Measurements from ENCODE around the gene SOD3.

SOD3 gene

GRCh38 chr4:24801136-24801855, 5.9 kb downstream of the SOD3 start:
- DNase-seq (ENCODE audit: low read depth) = no peak

- DNase-seq (ENCODE audit: low read depth) = no peak
These were observed 7.3 kb downstream of the SOD3 start for GRCh38 chr4:24802648-24803047.

GRCh38 chr4:24805067-24805466, 9.7 kb downstream of the SOD3 start:
- no peak for DNase-seq (ENCODE audit: low read depth)

GRCh38 chr4:24805566-24805965, 10.2 kb downstream of the SOD3 start:
- DNase-seq (ENCODE audit: low read depth) = no peak

- no peak for DNase-seq (ENCODE audit: low read depth)
These were observed 11.0 kb downstream of the SOD3 start for GRCh38 chr4:24806206-24806990.

- no peak for DNase-seq (ENCODE audit: low read depth)
These were observed 12.2 kb downstream of the SOD3 start for GRCh38 chr4:24807611-24808010.

GRCh38 chr4:24808261-24808660, 12.9 kb downstream of the SOD3 start:
- DNase-seq (ENCODE audit: low read depth) = no peak

GRCh38 chr4:24808955-24809354, 13.6 kb downstream of the SOD3 start:
- no peak for DNase-seq (ENCODE audit: low read depth)

GRCh38 chr4:24809376-24809775, 14.0 kb downstream of the SOD3 start:
- no peak for DNase-seq (ENCODE audit: low read depth)

GRCh38 chr4:24809815-24810405, 14.5 kb downstream of the SOD3 start:
- no peak for DNase-seq (ENCODE audit: low read depth)

GRCh38 chr4:24810871-24811631, 15.7 kb downstream of the SOD3 start:
- no peak for DNase-seq (ENCODE audit: low read depth)

- no peak for DNase-seq (ENCODE audit: low read depth)
These were observed 18.4 kb downstream of the SOD3 start for GRCh38 chr4:24813732-24814131.

GRCh38 chr4:24816797-24817196, 21.4 kb downstream of the SOD3 start:
- no peak for DNase-seq (ENCODE audit: low read depth)

- no peak for DNase-seq (ENCODE audit: low read depth)
These were observed 25.2 kb downstream of the SOD3 start for GRCh38 chr4:24820541-24820940.

- no peak for DNase-seq (ENCODE audit: low read depth)
These were observed 29.3 kb downstream of the SOD3 start for GRCh38 chr4:24824720-24825119.

- no peak for DNase-seq (ENCODE audit: low read depth)
These were observed 36.3 kb downstream of the SOD3 start for GRCh38 chr4:24831637-24832036.

- DNase-seq (ENCODE audit: low read depth) = no peak
These were observed 40.3 kb downstream of the SOD3 start for GRCh38 chr4:24835696-24836095.

- no peak for DNase-seq (ENCODE audit: low read depth)
These were observed 41.4 kb downstream of the SOD3 start for GRCh38 chr4:24836661-24837242.

- DNase-seq (ENCODE audit: low read depth) = no peak
These were observed 42.0 kb downstream of the SOD3 start for GRCh38 chr4:24837336-24837735.

- DNase-seq (ENCODE audit: low read depth) = no peak
These were observed 42.4 kb downstream of the SOD3 start for GRCh38 chr4:24837781-24838180.

- DNase-seq (ENCODE audit: low read depth) = no peak
These were observed 45.0 kb downstream of the SOD3 start for GRCh38 chr4:24840362-24840761.

Measured in GM04504 (cell line).